SKM-1 (cell line): Measurements from ENCODE around the gene TRABD2B.

Source experiments
- DNase-seq: peaks from one replicate; lab custom pipeline; 2025; ENCODE audit not compliant: unreplicated experiment; lab: John Stamatoyannopoulos, UW

The TRABD2B gene

GRCh38 chr1:47711848-47712492 is 285.2 kb downstream of the TRABD2B start:
- no peak for DNase-seq

GRCh38 chr1:47711184-47711847 is 285.9 kb downstream of the TRABD2B start:
- no peak for DNase-seq
